Smooth muscle cell (in vitro differentiated cells): ENCODE results near the gene ITIH5. TPM values are rescaled to one million over a fixed set of nuclear protein-coding genes. Genes with fewer than 3 reads are reported as not detected.

Source experiments
- DNase-seq: peaks from one replicate; lab custom pipeline; 2025; ENCODE audit not compliant: unreplicated experiment; lab: John Stamatoyannopoulos, UW
- H2AFZ ChIP-seq: fragments of 200-600 bp; sonication (generic); 2 replicates; pipeline ENCODE4 v1.6.0; 2016; ENCODE audit warnings: antibody characterized with exemption, low read depth, mild to moderate bottlenecking
- H3F3A ChIP-seq: fragments of 200-600 bp; sonication (generic); 2 replicates; pipeline ENCODE4 v1.6.0; 2017; ENCODE audit warnings: antibody characterized with exemption, low read depth
- H3K27ac ChIP-seq: fragments of 200-600 bp; sonication (generic); 2 replicates; pipeline ENCODE4 v1.5.1; 2016; ENCODE audit warnings: low read depth, mild to moderate bottlenecking
- H3K27me3 ChIP-seq: fragments of 200-600 bp; sonication (generic); 2 replicates; pipeline ENCODE4 v1.6.1; 2016; ENCODE audit warnings: low read depth, mild to moderate bottlenecking
- H3K36me3 ChIP-seq: fragments of 200-600 bp; sonication (generic); 2 replicates; pipeline ENCODE4 v1.5.1; 2016; ENCODE audit warnings: low read depth
- H3K4me1 ChIP-seq: fragments of 200-600 bp; sonication (generic); 2 replicates; pipeline ENCODE4 v1.5.1; 2016; ENCODE audit warnings: low read depth
- H3K4me2 ChIP-seq: fragments of 200-600 bp; sonication (generic); 2 replicates; pipeline ENCODE4 v1.6.0; 2016; ENCODE audit warnings: mild to moderate bottlenecking
- H3K4me3 ChIP-seq: fragments of 200-600 bp; sonication (generic); 2 replicates; pipeline ENCODE4 v1.5.1; 2016; ENCODE audit warnings: mild to moderate bottlenecking
- H3K79me2 ChIP-seq: fragments of 200-600 bp; sonication (generic); 2 replicates; pipeline ENCODE4 v1.6.0; 2016; ENCODE audit warnings: low read depth, mild to moderate bottlenecking
- H3K9ac ChIP-seq: fragments of 200-600 bp; sonication (generic); 2 replicates; pipeline ENCODE4 v1.6.0; 2016; ENCODE audit warnings: low read depth
- H3K9me3 ChIP-seq: fragments of 200-600 bp; sonication (generic); replicated peaks from 2 replicates; pipeline ENCODE4 v1.5.1; 2016; ENCODE audit warnings: low read depth
- H4K20me1 ChIP-seq: fragments of 200-600 bp; sonication (generic); 2 replicates; pipeline ENCODE4 v1.6.0; 2016; ENCODE audit warnings: low read depth
- WGBS: methylation state at CpG from one replicate; pipeline ENCODE4 v1.1.7; 2016; ENCODE audit warnings: low lambda C conversion rate; 5-methylcytosine and 5-hydroxymethylcytosine counted together
- polyA plus RNA-seq: library from polyadenylated mRNA; unstranded; fragments of >200 nt; fragmentation: Nextera tagmentation; extraction: Ambion mirVana; gene quantifications from 2 replicates; pipeline ENCODE4 v1.2.1, GENCODE V29; 2016
- total RNA-seq: library from RNA; depleted of rRNA; stranded (reverse); fragments of >200 nt; gene quantifications from 2 replicates; pipeline ENCODE4 v1.2.3, GENCODE V29; 2014
- TF ChIP-seq, protein P1 (sequence below): fragments of 200-600 bp; sonication (generic); IDR thresholded peaks from 2 replicates; pipeline ENCODE4 v1.5.1; 2017; ENCODE audit warnings: borderline replicate concordance, mild to moderate bottlenecking, antibody characterized with exemption; ENCODE audit not compliant: insufficient read depth, poor library complexity, severe bottlenecking

ITIH5 gene
- total and polyA plus RNA-seq, 2 experiments from 2014 or later, result 9.1 to 12.6 TPM

DNA sequence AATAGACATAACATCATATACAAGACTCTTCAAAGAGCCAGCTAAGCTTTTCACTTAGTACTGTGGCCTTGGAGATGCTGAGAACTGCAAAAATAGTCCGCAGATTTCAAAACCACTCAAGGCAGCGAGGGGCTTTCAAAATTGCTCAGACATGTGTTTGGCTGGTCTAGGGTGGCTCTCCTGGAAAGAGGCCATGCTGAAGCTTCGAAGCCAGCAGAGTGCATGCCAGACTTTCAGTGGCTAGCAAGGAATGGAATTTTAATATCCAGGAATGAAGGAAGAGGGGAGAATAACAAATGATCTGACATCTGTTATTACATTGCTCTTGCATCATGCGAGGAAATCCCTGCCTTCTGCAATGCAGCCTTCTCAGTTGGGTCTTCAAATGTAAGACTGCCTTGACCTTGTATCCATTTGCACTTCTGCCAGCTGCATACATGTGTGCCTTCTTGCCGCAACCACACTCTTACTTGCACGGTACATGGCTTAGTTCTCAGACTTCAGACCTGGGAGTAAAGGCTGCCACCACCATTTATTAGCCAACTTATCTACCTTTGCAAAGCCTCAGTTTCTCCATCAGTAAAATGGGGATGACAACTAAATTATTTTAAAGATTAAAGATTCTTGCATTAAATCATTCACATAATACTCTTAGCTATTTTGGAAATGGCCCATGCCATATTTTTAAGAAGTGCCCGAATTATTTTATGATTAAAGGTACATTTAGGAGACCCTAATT, 55.9 kb downstream of the ITIH5 start:
- no peaks in the 10 kb centered on the region for H3K36me3 ChIP-seq
- peak overlapping the region; percentile 40 for H3K27ac ChIP-seq
- no peaks in the 10 kb centered on the region for H3K27me3 ChIP-seq
- TF ChIP-seq, protein P1, sequence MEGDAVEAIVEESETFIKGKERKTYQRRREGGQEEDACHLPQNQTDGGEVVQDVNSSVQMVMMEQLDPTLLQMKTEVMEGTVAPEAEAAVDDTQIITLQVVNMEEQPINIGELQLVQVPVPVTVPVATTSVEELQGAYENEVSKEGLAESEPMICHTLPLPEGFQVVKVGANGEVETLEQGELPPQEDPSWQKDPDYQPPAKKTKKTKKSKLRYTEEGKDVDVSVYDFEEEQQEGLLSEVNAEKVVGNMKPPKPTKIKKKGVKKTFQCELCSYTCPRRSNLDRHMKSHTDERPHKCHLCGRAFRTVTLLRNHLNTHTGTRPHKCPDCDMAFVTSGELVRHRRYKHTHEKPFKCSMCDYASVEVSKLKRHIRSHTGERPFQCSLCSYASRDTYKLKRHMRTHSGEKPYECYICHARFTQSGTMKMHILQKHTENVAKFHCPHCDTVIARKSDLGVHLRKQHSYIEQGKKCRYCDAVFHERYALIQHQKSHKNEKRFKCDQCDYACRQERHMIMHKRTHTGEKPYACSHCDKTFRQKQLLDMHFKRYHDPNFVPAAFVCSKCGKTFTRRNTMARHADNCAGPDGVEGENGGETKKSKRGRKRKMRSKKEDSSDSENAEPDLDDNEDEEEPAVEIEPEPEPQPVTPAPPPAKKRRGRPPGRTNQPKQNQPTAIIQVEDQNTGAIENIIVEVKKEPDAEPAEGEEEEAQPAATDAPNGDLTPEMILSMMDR, result no peak
- no peak overlapping the region for H2AFZ ChIP-seq
- H3K9ac ChIP-seq, result no peak overlapping the region
- WGBS, result 56% methylated on average over 7 of the region's 7 CpGs
- no peaks in the 10 kb centered on the region for H4K20me1 ChIP-seq
- no peaks in the 10 kb centered on the region for H3K4me1 ChIP-seq
- peaks cover 5% of the 10 kb centered on the region for H3F3A ChIP-seq
- DNase-seq, result no peak
- no peaks in the 10 kb centered on the region for H3K9me3 ChIP-seq
- H3K4me2 ChIP-seq, result no peak overlapping the region
- no peak overlapping the region for H3K4me3 ChIP-seq
- H3K79me2 ChIP-seq, result no peaks in the 10 kb centered on the region

DNA sequence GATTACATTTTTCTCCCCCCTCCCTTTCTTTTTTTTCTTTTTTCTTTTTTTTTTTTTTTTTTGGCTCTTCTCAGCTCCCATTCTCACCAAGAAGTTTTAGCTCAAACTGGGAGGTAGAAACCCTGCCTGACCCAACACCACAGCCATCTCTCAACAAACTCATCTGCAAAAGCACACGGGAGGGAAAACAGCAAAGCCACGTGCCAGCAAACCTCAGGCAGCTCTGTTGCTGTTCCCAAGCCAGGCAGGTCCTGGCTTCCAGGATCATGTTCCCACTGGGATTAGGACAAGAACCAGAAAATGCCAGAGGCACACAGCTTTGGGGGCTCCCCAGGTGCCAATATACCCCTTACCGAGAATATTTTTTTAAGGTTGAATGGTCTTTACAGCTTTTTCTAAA, 56.7 kb downstream of the ITIH5 start:
- no peak overlapping the region for H3K4me3 ChIP-seq
- TF ChIP-seq, protein P1, result no peak
- H3F3A ChIP-seq, result peaks cover 5% of the 10 kb centered on the region
- no peaks in the 10 kb centered on the region for H3K36me3 ChIP-seq
- WGBS, result 49% methylated on average over 3 of the region's 3 CpGs
- H3K9me3 ChIP-seq, result no peaks in the 10 kb centered on the region
- no peak overlapping the region for H3K4me2 ChIP-seq
- no peak for DNase-seq
- no peaks in the 10 kb centered on the region for H3K79me2 ChIP-seq
- H4K20me1 ChIP-seq, result no peaks in the 10 kb centered on the region
- H3K27me3 ChIP-seq, result no peaks in the 10 kb centered on the region
- peak overlapping the region; percentile 15 for H3K27ac ChIP-seq
- no peak overlapping the region for H3K9ac ChIP-seq
- peaks cover 2% of the 10 kb centered on the region for H3K4me1 ChIP-seq
- H2AFZ ChIP-seq, result no peak overlapping the region

- no peak overlapping the region for H3K4me2 ChIP-seq
- no peaks in the 10 kb centered on the region for H3K27me3 ChIP-seq
- no peaks in the 10 kb centered on the region for H3K79me2 ChIP-seq
- peaks cover 5% of the 10 kb centered on the region for H3F3A ChIP-seq
- H3K9me3 ChIP-seq, result no peaks in the 10 kb centered on the region
- H3K4me3 ChIP-seq, result no peak overlapping the region
- TF ChIP-seq, protein P1, result no peak
- H3K36me3 ChIP-seq, result no peaks in the 10 kb centered on the region
- H2AFZ ChIP-seq, result no peak overlapping the region
- H4K20me1 ChIP-seq, result no peaks in the 10 kb centered on the region
- WGBS, result 94% methylated on average over 5 of the region's 5 CpGs
- no peak overlapping the region for H3K27ac ChIP-seq
- H3K4me1 ChIP-seq, result peaks cover 2% of the 10 kb centered on the region
- H3K9ac ChIP-seq, result no peak overlapping the region
- no peak for DNase-seq
Observed at GRCh38 chr10:7609556-7609955, 57.2 kb downstream of the ITIH5 start.

DNA sequence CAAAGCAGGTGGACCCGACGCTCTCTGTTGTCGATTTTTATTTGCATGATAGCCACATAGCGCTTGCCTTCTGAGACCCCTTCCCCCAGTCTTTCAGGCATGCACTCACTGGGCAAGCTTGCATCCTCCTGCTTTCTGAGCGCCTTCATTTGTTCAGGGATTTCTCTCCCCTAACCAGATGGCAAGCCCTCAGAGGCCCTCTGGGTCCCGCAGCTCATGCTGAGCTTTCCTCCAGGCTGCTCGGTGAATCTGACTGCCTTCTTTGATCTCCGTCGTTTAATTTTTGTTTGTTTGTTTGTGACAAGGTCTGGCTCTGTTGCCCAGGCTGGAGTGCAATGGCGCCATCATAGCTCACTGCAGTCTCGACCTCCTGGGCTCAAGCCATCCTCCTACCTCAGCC, 58.8 kb downstream of the ITIH5 start:
- H3K4me3 ChIP-seq, result no peak overlapping the region
- H3K9ac ChIP-seq, result no peak overlapping the region
- no peak for DNase-seq
- H3K27ac ChIP-seq, result no peak overlapping the region
- WGBS, result 93% methylated on average over 11 of the region's 11 CpGs
- peaks cover 5% of the 10 kb centered on the region for H3F3A ChIP-seq
- no peak overlapping the region for H2AFZ ChIP-seq
- H4K20me1 ChIP-seq, result no peaks in the 10 kb centered on the region
- H3K4me2 ChIP-seq, result no peak overlapping the region
- no peaks in the 10 kb centered on the region for H3K9me3 ChIP-seq
- no peaks in the 10 kb centered on the region for H3K36me3 ChIP-seq
- TF ChIP-seq, protein P1, result no peak
- H3K4me1 ChIP-seq, result peaks cover 2% of the 10 kb centered on the region
- no peaks in the 10 kb centered on the region for H3K27me3 ChIP-seq
- H3K79me2 ChIP-seq, result no peaks in the 10 kb centered on the region
